Neural progenitor cell (in vitro differentiated cells): Measurements from ENCODE around the gene SESTD1. TPM values are rescaled to one million over a fixed set of nuclear protein-coding genes. Genes with fewer than 3 reads are reported as not detected.

Experiments used
- DNase-seq: peaks from one replicate; pipeline ENCODE4 v3.0.0-alpha.2; 2016; ENCODE audit warnings: low spot score
- H2AFZ ChIP-seq: fragments of 200-600 bp; sonication (generic); replicated peaks from 2 replicates; pipeline ENCODE4 v1.6.1; 2016; ENCODE audit warnings: antibody characterized with exemption
- H3F3A ChIP-seq: fragments of 200-600 bp; sonication (generic); 2 replicates; pipeline ENCODE4 v1.6.1; 2016; ENCODE audit warnings: antibody characterized with exemption, low read depth
- H3K27ac ChIP-seq: fragments of 200-600 bp; sonication (generic); 2 replicates; pipeline ENCODE4 v1.5.1; 2016; ENCODE audit warnings: mild to moderate bottlenecking
- H3K27me3 ChIP-seq: fragments of 200-600 bp; sonication (generic); 2 replicates; pipeline ENCODE4 v1.6.1; 2016; ENCODE audit warnings: mild to moderate bottlenecking, moderate library complexity
- H3K36me3 ChIP-seq: fragments of 200-600 bp; sonication (generic); 2 replicates; pipeline ENCODE4 v1.5.1; 2016
- H3K4me1 ChIP-seq: fragments of 200-600 bp; sonication (generic); 2 replicates; pipeline ENCODE4 v1.6.1; 2016; ENCODE audit warnings: mixed run types
- H3K4me2 ChIP-seq: fragments of 200-600 bp; sonication (generic); 2 replicates; pipeline ENCODE4 v1.6.1; 2016
- H3K4me3 ChIP-seq: fragments of 200-600 bp; sonication (generic); 2 replicates; pipeline ENCODE4 v1.5.1; 2016
- H3K79me2 ChIP-seq: fragments of 200-600 bp; sonication (generic); 2 replicates; pipeline ENCODE4 v1.6.1; 2016; ENCODE audit warnings: low read depth
- H3K9ac ChIP-seq: fragments of 200-600 bp; sonication (generic); 2 replicates; pipeline ENCODE4 v1.6.1; 2016
- H3K9me3 ChIP-seq: fragments of 200-600 bp; sonication (generic); 2 replicates; pipeline ENCODE4 v1.5.1; 2016; ENCODE audit warnings: low read depth
- H4K20me1 ChIP-seq: fragments of 200-600 bp; sonication (generic); 2 replicates; pipeline ENCODE4 v1.6.1; 2016; ENCODE audit warnings: low read depth
- H3K27ac Mint-ChIP-seq: 3 replicates; pipeline ENCODE4 v1.8.0; 2021; ENCODE audit warnings: mixed read lengths
- H3K27me3 Mint-ChIP-seq: 2 replicates; pipeline ENCODE4 v1.8.0; 2022; ENCODE audit warnings: low read depth, mild to moderate bottlenecking, inconsistent platforms, moderate library complexity, mixed read lengths; ENCODE audit not compliant: insufficient read depth
- H3K36me3 Mint-ChIP-seq: 3 replicates; pipeline ENCODE4 v1.8.0; 2021; ENCODE audit warnings: mixed read lengths
- H3K4me1 Mint-ChIP-seq: 3 replicates; pipeline ENCODE4 v1.8.0; 2021; ENCODE audit warnings: mixed read lengths
- H3K4me3 Mint-ChIP-seq: 3 replicates; pipeline ENCODE4 v1.8.0; 2021; ENCODE audit warnings: mild to moderate bottlenecking, moderate library complexity, mixed read lengths
- H3K9me3 Mint-ChIP-seq: 3 replicates; pipeline ENCODE4 v1.8.0; 2020; ENCODE audit warnings: mixed read lengths
- EZH2 ChIP-seq: fragments of 200-600 bp; sonication (generic); IDR thresholded peaks from 2 replicates; pipeline ENCODE4 v1.6.1; 2017; ENCODE audit warnings: antibody characterized with exemption, mild to moderate bottlenecking, moderate library complexity
- EZH2phosphoT487 ChIP-seq: fragments of 200-600 bp; sonication (generic); IDR thresholded peaks from 2 replicates; pipeline ENCODE4 v1.6.1; 2017; ENCODE audit warnings: antibody characterized with exemption
- total RNA-seq: library from RNA; depleted of rRNA; stranded (reverse); fragments of >200 nt; gene quantifications from 2 replicates; pipeline ENCODE4 v1.2.3, GENCODE V29; 2015; ENCODE audit warnings: low replicate concordance
- TF ChIP-seq, protein P1 (sequence below): fragments of 200-600 bp; sonication (generic); IDR thresholded peaks from 2 replicates; pipeline ENCODE4 v1.5.1; 2017; ENCODE audit warnings: antibody characterized with exemption, mild to moderate bottlenecking

Gene SESTD1
- total RNA-seq, 1 donor from 2014 or later, result 43.1 TPM

DNA sequence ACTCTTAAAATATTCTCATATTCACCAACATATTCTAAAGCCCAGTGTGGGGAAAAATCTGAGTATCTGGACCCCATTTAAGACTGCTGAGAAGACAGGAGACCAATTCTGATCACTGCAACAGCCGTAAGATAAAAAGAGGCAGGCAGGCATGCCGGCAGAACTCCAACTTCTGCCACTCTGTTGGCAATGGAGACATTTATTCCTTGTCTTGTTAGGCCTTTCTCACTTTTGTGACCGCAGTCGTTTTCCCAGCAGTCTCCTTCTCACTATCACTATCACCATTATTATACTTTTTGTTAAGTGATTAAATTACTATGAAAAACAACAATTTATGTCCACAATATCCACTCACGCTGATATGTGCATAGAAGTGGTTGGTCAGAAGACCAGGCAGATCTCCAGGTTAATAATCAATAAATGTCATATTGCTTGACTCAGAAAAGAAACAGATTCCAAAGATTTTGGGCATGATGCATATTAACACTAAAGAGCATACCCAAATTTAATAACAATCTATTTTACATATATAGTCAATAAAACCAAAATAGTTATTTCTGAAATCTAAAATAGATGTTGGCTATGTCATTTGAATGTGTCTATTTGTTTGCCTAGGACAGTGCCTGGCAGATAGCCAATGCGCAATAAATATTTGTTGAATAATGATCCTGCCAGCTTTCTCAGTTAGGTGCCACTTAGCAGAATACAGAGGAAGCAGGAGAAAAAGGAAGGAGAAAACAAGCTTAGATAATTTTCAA is 38.2 kb downstream of the SESTD1 start:
- TF ChIP-seq, protein P1, sequence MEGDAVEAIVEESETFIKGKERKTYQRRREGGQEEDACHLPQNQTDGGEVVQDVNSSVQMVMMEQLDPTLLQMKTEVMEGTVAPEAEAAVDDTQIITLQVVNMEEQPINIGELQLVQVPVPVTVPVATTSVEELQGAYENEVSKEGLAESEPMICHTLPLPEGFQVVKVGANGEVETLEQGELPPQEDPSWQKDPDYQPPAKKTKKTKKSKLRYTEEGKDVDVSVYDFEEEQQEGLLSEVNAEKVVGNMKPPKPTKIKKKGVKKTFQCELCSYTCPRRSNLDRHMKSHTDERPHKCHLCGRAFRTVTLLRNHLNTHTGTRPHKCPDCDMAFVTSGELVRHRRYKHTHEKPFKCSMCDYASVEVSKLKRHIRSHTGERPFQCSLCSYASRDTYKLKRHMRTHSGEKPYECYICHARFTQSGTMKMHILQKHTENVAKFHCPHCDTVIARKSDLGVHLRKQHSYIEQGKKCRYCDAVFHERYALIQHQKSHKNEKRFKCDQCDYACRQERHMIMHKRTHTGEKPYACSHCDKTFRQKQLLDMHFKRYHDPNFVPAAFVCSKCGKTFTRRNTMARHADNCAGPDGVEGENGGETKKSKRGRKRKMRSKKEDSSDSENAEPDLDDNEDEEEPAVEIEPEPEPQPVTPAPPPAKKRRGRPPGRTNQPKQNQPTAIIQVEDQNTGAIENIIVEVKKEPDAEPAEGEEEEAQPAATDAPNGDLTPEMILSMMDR, result no peak
- TF ChIP-seq EZH2phosphoT487, result no peak
- no peak for TF ChIP-seq EZH2
- Histone ChIP-seq H3F3A (no peaks in the 10 kb centered on the region), H3K36me3 (no peaks in the 10 kb centered on the region), H4K20me1 (no peaks in the 10 kb centered on the region), H3K4me2 (no peak overlapping the region), H3K27ac (no peak overlapping the region), H3K9me3 (no peaks in the 10 kb centered on the region), H3K79me2 (peaks cover 98% of the 10 kb centered on the region), H3K4me1 (peaks cover 22% of the 10 kb centered on the region), H3K9ac (no peak overlapping the region), H3K4me3 (no peak overlapping the region), H3K27me3 (no peaks in the 10 kb centered on the region), H2AFZ (no peak overlapping the region)
- Mint-ChIP-seq H3K36me3 (peaks cover 29% of the 10 kb centered on the region), H3K4me1 (peaks cover 9% of the 10 kb centered on the region), H3K4me3 (no peak overlapping the region), H3K9me3 (peaks cover 17% of the 10 kb centered on the region), H3K27ac (no peak overlapping the region), H3K27me3 (no peaks in the 10 kb centered on the region)
- DNase-seq, result no peak

DNA sequence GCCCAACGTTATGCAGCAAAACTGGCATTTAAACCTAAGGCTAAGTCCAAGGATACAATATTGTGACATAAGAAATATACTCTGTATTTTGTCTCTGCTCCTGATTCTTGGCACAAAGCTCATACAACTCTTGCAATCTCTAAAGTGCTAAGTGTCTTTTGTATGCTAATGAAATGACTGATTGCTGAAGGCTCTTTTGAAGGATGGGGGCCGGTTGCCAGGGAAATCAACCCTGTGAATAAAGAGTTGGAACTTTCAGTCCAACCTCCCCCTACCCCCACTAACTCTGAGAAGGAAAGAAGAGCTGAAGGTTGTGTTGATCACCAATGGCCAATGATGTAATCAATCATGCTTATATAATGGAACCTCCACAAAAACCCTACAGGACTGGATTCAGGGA is 40.3 kb downstream of the SESTD1 start:
- Histone ChIP-seq H3K4me3 (no peak overlapping the region), H3K79me2 (peaks cover 99% of the 10 kb centered on the region), H3F3A (no peaks in the 10 kb centered on the region), H3K4me2 (no peak overlapping the region), H3K4me1 (peaks cover 22% of the 10 kb centered on the region), H3K36me3 (no peaks in the 10 kb centered on the region), H3K27ac (no peak overlapping the region), H3K9ac (no peak overlapping the region), H2AFZ (no peak overlapping the region), H4K20me1 (no peaks in the 10 kb centered on the region), H3K9me3 (no peaks in the 10 kb centered on the region), H3K27me3 (no peaks in the 10 kb centered on the region)
- TF ChIP-seq, protein P1, result no peak
- TF ChIP-seq EZH2phosphoT487 (no peak), EZH2 (no peak)
- Mint-ChIP-seq H3K4me3 (no peak overlapping the region), H3K27ac (no peak overlapping the region), H3K4me1 (peaks cover 9% of the 10 kb centered on the region), H3K36me3 (peaks cover 25% of the 10 kb centered on the region), H3K27me3 (no peaks in the 10 kb centered on the region), H3K9me3 (peaks cover 6% of the 10 kb centered on the region)
- DNase-seq, result no peak

DNA sequence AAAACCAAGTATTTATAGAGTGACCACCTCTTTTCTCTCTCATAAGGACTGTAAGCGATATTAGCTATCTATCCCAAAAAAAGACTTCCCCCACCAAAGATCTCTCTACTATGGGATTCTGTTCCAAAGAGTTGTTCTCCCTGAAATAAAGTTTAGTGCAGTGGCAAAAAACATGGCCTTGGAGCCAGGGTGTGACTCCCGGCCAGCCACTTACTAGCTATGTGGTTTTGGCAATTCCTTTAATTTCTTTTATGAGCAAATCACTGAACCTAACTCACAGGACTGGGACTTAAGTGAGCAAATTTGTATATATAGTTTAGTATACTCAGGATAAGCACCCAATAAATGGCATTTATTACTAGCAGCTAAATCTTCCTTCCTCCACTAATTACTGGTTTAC is 42.6 kb downstream of the SESTD1 start:
- H3K4me3 Mint-ChIP-seq, result no peak overlapping the region
- H3K4me3 ChIP-seq, result no peak overlapping the region
- H3K36me3 ChIP-seq, result no peaks in the 10 kb centered on the region
- H3K4me2 ChIP-seq, result no peak overlapping the region
- H3K9me3 Mint-ChIP-seq, result peaks cover 10% of the 10 kb centered on the region
- H3K4me1 Mint-ChIP-seq, result peaks cover 5% of the 10 kb centered on the region
- H3K27me3 Mint-ChIP-seq, result no peaks in the 10 kb centered on the region
- no peaks in the 10 kb centered on the region for H4K20me1 ChIP-seq
- no peaks in the 10 kb centered on the region for H3F3A ChIP-seq
- H3K27me3 ChIP-seq, result no peaks in the 10 kb centered on the region
- peaks cover 6% of the 10 kb centered on the region for H3K9me3 ChIP-seq
- TF ChIP-seq EZH2 (no peak), EZH2phosphoT487 (no peak)
- TF ChIP-seq, protein P1, result no peak
- no peak overlapping the region for H2AFZ ChIP-seq
- peaks cover 11% of the 10 kb centered on the region for H3K36me3 Mint-ChIP-seq
- no peak overlapping the region for H3K27ac Mint-ChIP-seq
- H3K4me1 ChIP-seq, result peaks cover 13% of the 10 kb centered on the region
- DNase-seq, result no peak
- H3K79me2 ChIP-seq, result peaks cover 99% of the 10 kb centered on the region
- H3K27ac ChIP-seq, result no peak overlapping the region
- no peak overlapping the region for H3K9ac ChIP-seq
